H1 (cell line): ENCODE data around the gene COL4A2. TPM values are rescaled to one million over a fixed set of nuclear protein-coding genes. Genes with fewer than 3 reads are reported as not detected.

Experiments
- CTCF ChIA-PET: fragments of 300-600 bp; sonication (Branson Sonifier 250); formaldehyde crosslinking; loops from one replicate; lab custom pipeline; 2021; ENCODE audit not compliant: partially characterized antibody; lab: Charles Lee
- POLR2A ChIA-PET: fragments of 300-600 bp; sonication (Branson Sonifier 250); formaldehyde crosslinking; loops from one replicate; lab custom pipeline; 2021; ENCODE audit warnings: inconsistent platforms; ENCODE audit not compliant: partially characterized antibody; lab: Charles Lee
- DNase-seq, 2 experiments: peaks; one replicate each; pipeline versions ENCODE4 v3.0.0 to v3.0.0-alpha.2; 2010 to 2022; ENCODE audit warnings: low spot score in 2 of 2, low read depth in 1 of 2, mixed read lengths in 1 of 2
- FAIRE-seq: peaks from 2 replicates; lab custom pipeline; 2011; peaks lifted over from hg19 to GRCh38; lab: Jason Lieb, UNC
- H2AFZ ChIP-seq: 2 replicates; pipeline ENCODE4 v1.8.1; 2012; ENCODE audit warnings: low read length, inconsistent platforms
- H2AK5ac ChIP-seq: 2 replicates; pipeline ENCODE4 v1.6.1; 2013; ENCODE audit warnings: low read depth, low read length
- H2BK120ac ChIP-seq: replicated peaks from 2 replicates; pipeline ENCODE3; 2013; ENCODE audit warnings: low read depth, low read length, inconsistent platforms
- H2BK12ac ChIP-seq: 2 replicates; pipeline ENCODE4 v1.6.1; 2013; ENCODE audit warnings: low read depth, low read length
- H2BK15ac ChIP-seq: 2 replicates; pipeline ENCODE4 v1.6.1; 2013; ENCODE audit warnings: low read length
- H2BK20ac ChIP-seq: 2 replicates; pipeline ENCODE4 v1.6.1; 2013; ENCODE audit warnings: low read length
- H2BK5ac ChIP-seq: 2 replicates; pipeline ENCODE4 v1.6.1; 2013; ENCODE audit warnings: low read depth, low read length
- H3K14ac ChIP-seq: 2 replicates; pipeline ENCODE4 v1.6.1; 2013; ENCODE audit warnings: inconsistent platforms; ENCODE audit not compliant: insufficient read length
- H3K18ac ChIP-seq: 2 replicates; pipeline ENCODE4 v1.6.1; 2013; ENCODE audit warnings: low read length; ENCODE audit errors: extremely low read depth
- H3K23ac ChIP-seq: 2 replicates; pipeline ENCODE4 v1.6.1; 2013; ENCODE audit warnings: inconsistent platforms; ENCODE audit not compliant: insufficient read length
- H3K23me2 ChIP-seq: 2 replicates; pipeline ENCODE4 v1.6.1; 2013; ENCODE audit warnings: low read depth, low read length
- H3K27ac ChIP-seq: 2 replicates; pipeline ENCODE4 v1.6.1; 2011; ENCODE audit warnings: low read depth, low read length, inconsistent platforms
- H3K27me3 ChIP-seq, 4 experiments: replicated peaks in 1 of 4; 1 replicate in 1 of 4; 2 replicates in 3 of 4; pipeline versions ENCODE4 v1.6.1 to v1.8.1; 2011 to 2013; ENCODE audit warnings: low read length in 3 of 4, mild to moderate bottlenecking in 3 of 4, inconsistent platforms in 2 of 4, mixed read lengths in 2 of 4, moderate library complexity in 1 of 4; ENCODE audit not compliant: control insufficient read depth in 3 of 4, insufficient read depth in 3 of 4; ENCODE audit errors: extremely low read depth in 1 of 4
- H3K36me3 ChIP-seq, 4 experiments: 2 replicates each; pipeline versions ENCODE4 v1.6.1 to v1.8.1; 2011 to 2013; ENCODE audit warnings: mild to moderate bottlenecking in 4 of 4, low read length in 3 of 4, moderate library complexity in 2 of 4, control low read depth in 1 of 4, inconsistent platforms in 1 of 4; ENCODE audit not compliant: insufficient read depth in 4 of 4, control insufficient read depth in 2 of 4
- H3K4ac ChIP-seq: replicated peaks from 2 replicates; pipeline ENCODE3; 2013; ENCODE audit warnings: low read length, low read depth, mixed read lengths, inconsistent platforms; ENCODE audit not compliant: insufficient read length
- H3K4me1 ChIP-seq, 4 experiments: replicated peaks in 1 of 4; 1 replicate in 1 of 4; 2 replicates in 3 of 4; pipeline versions ENCODE4 v1.6.1 to v1.8.1; 2011 to 2013; ENCODE audit warnings: low read length in 3 of 4, inconsistent platforms in 2 of 4, mixed read lengths in 1 of 4; ENCODE audit not compliant: insufficient read depth in 4 of 4, control insufficient read depth in 3 of 4
- H3K4me2 ChIP-seq, 2 experiments: 2 replicates each; pipeline versions ENCODE4 v1.6.1 to v1.8.1; 2011 to 2013; ENCODE audit warnings: low read depth in 2 of 2, low read length in 2 of 2, control low read depth in 1 of 2, inconsistent platforms in 1 of 2, mild to moderate bottlenecking in 1 of 2; ENCODE audit not compliant: insufficient read depth in 1 of 2
- H3K4me3 ChIP-seq, 4 experiments: fragments of 200-600, 300-600 bp in 1 of 4; sonication (generic), shearing (Covaris generic), sonication (Bioruptor Twin) in 1 of 4; 2 replicates each; pipeline versions ENCODE4 v1.5.1 to v1.8.1; 2011 to 2016; ENCODE audit warnings: low read length in 4 of 4, low read depth in 3 of 4, control low read depth in 2 of 4, inconsistent platforms in 2 of 4, mild to moderate bottlenecking in 2 of 4, mixed read lengths in 1 of 4, moderate library complexity in 1 of 4; ENCODE audit not compliant: insufficient read depth in 2 of 4; ENCODE audit errors: extremely low read depth in 1 of 4
- H3K56ac ChIP-seq: replicated peaks from 2 replicates; pipeline ENCODE3; 2013; ENCODE audit warnings: low read depth, mild to moderate bottlenecking, mixed read lengths, low read length, inconsistent platforms; ENCODE audit not compliant: insufficient read length
- H3K79me1 ChIP-seq: 2 replicates; pipeline ENCODE4 v1.6.1; 2013; ENCODE audit warnings: low read depth, low read length, control low read depth
- H3K79me2 ChIP-seq, 2 experiments: 2 replicates each; pipeline versions ENCODE4 v1.6.1 to v1.8.1; 2012 to 2013; ENCODE audit warnings: low read length in 2 of 2, mild to moderate bottlenecking in 2 of 2, inconsistent platforms in 1 of 2; ENCODE audit not compliant: insufficient read depth in 2 of 2, control insufficient read depth in 1 of 2
- H3K9ac ChIP-seq, 4 experiments: replicated peaks in 1 of 4; 1 replicate in 1 of 4; 2 replicates in 3 of 4; pipeline versions ENCODE4 v1.6.1 to v1.8.1; 2011 to 2013; ENCODE audit warnings: low read depth in 3 of 4, low read length in 3 of 4, control low read depth in 2 of 4, mild to moderate bottlenecking in 2 of 4, moderate library complexity in 2 of 4, inconsistent platforms in 1 of 4; ENCODE audit errors: extremely low read depth in 1 of 4
- H3K9me3 ChIP-seq, 2 experiments: 2 replicates each; pipeline versions ENCODE4 v1.6.1 to v1.8.1; 2012 to 2013; ENCODE audit warnings: mild to moderate bottlenecking in 2 of 2, moderate library complexity in 2 of 2, control low read depth in 1 of 2, inconsistent platforms in 1 of 2, low read depth in 1 of 2, low read length in 1 of 2, mixed read lengths in 1 of 2; ENCODE audit not compliant: insufficient read depth in 2 of 2
- H4K20me1 ChIP-seq, 2 experiments: replicated peaks in 1 of 2; 2 replicates each; pipeline versions ENCODE3 to v1.8.1; 2011 to 2013; ENCODE audit warnings: inconsistent platforms in 2 of 2, low read length in 2 of 2, mild to moderate bottlenecking in 1 of 2; ENCODE audit not compliant: insufficient read depth in 2 of 2, control insufficient read depth in 1 of 2
- H4K5ac ChIP-seq: 2 replicates; pipeline ENCODE4 v1.6.1; 2013; ENCODE audit warnings: low read length, low read depth, mixed read lengths, inconsistent platforms; ENCODE audit not compliant: insufficient read length
- H4K8ac ChIP-seq: 2 replicates; pipeline ENCODE4 v1.8.0; 2013; ENCODE audit warnings: mild to moderate bottlenecking, moderate library complexity, low read length, inconsistent platforms; ENCODE audit not compliant: insufficient read depth; ENCODE audit errors: extremely low read depth
- H4K91ac ChIP-seq: replicated peaks from 2 replicates; pipeline ENCODE3; 2013; ENCODE audit warnings: low read length, mixed read lengths, inconsistent platforms; ENCODE audit not compliant: insufficient read length
- ATF3 ChIP-seq: IDR thresholded peaks from 2 replicates; pipeline ENCODE4 v1.6.1; 2011; ENCODE audit warnings: low read depth, mild to moderate bottlenecking, low read length; ENCODE audit not compliant: insufficient read depth
- BCL11A ChIP-seq, 2 experiments: IDR thresholded peaks; one replicate each; pipeline ENCODE4 v1.6.1; 2011; ENCODE audit warnings: low read depth in 2 of 2, low read length in 2 of 2, mild to moderate bottlenecking in 2 of 2
- CBX8 ChIP-seq: fragments of 300-800, 300-1000 bp; sonication (generic); IDR thresholded peaks from 2 replicates; pipeline ENCODE4 v1.7.1; 2016; ENCODE audit warnings: low read depth, low read length, borderline replicate concordance
- CHD2 ChIP-seq: IDR thresholded peaks from 2 replicates; pipeline ENCODE4 v1.6.1; 2012; ENCODE audit warnings: low read length, improper control_type of control experiment
- FOSL1 ChIP-seq: IDR thresholded peaks from 2 replicates; pipeline ENCODE4 v1.6.1; 2011; ENCODE audit warnings: mild to moderate bottlenecking, low read depth, low read length, moderate library complexity; ENCODE audit not compliant: insufficient read depth
- KDM5A ChIP-seq: fragments of 200-600 bp; IDR thresholded peaks from 2 replicates; pipeline ENCODE4 v1.7.1; 2012; ENCODE audit warnings: mild to moderate bottlenecking, low read length, inconsistent platforms, mixed read lengths
- NANOG ChIP-seq: IDR thresholded peaks from 2 replicates; pipeline ENCODE4 v1.6.1; 2011; ENCODE audit warnings: low read length, low read depth, mild to moderate bottlenecking, inconsistent platforms; ENCODE audit not compliant: insufficient read depth, poor library complexity, severe bottlenecking
- POLR2A ChIP-seq, 2 experiments: IDR thresholded peaks; 1 replicate in 1 of 2; 2 replicates in 1 of 2; pipeline ENCODE4 v1.6.1; 2011; ENCODE audit warnings: low read depth in 2 of 2, low read length in 2 of 2, mild to moderate bottlenecking in 2 of 2; ENCODE audit errors: control extremely low read depth in 1 of 2
- SRF ChIP-seq: IDR thresholded peaks from 2 replicates; pipeline ENCODE4 v1.6.1; 2011; ENCODE audit warnings: mild to moderate bottlenecking, low read depth, low read length, moderate library complexity
- ZNF274 ChIP-seq: IDR thresholded peaks from 2 replicates; pipeline ENCODE4 v1.7.0; 2012; ENCODE audit warnings: low read length, borderline replicate concordance; ENCODE audit errors: extremely low read depth
- WGBS, 2 experiments: shearing (Covaris generic) in 1 of 2; methylation state at CpG; one replicate each; pipeline versions ENCODE4 v1.1.6 to v1.1.7; 2013 to 2015; ENCODE audit warnings: low lambda C conversion rate in 2 of 2, mixed read lengths in 2 of 2, inconsistent platforms in 1 of 2, low coverage in 1 of 2, missing lambda C conversion rate in 1 of 2; ENCODE audit not compliant: insufficient replicate concordance in 2 of 2, insufficient coverage in 1 of 2, insufficient read length in 1 of 2; ENCODE audit errors: extremely low coverage in 1 of 2, missing lambda C conversion rate in 1 of 2; 5-methylcytosine and 5-hydroxymethylcytosine counted together
- polyA plus RNA-seq, 7 experiments: library from polyadenylated mRNA; depleted of rRNA in 3 of 7; stranded (reverse) in 5 of 7; unstranded in 2 of 7; fragments of >200 nt in 5 of 7; fragments of 200-250 nt in 2 of 7; gene quantifications; 1 replicate in 5 of 7; 2 replicates in 1 of 7; 4 replicates in 1 of 7; pipeline versions ENCODE4 v1.2.1 to v1.2.3, GENCODE V29; 2011 to 2013; ENCODE audit warnings: missing spikeins in 2 of 7, mixed read lengths in 2 of 7
- total RNA-seq: library from RNA; stranded (reverse); fragmentation: NEBNext Ultra II Directional; extraction: Animal tissue kit (Norgen Biotek cat#: 25700); gene quantifications from 2 replicates; pipeline ENCODE4 v1.2.1, GENCODE V29; 2021

COL4A2 gene
- total and polyA plus RNA-seq, 2 of the 8 experiments (the other 6 are each of a cell fraction or from before 2014, with no cell fraction given): 80.4 to 87.3 TPM

- H3K27me3 ChIP-seq: no peaks in the 10 kb centered on the region
- no peaks in the 10 kb centered on the region for H4K20me1 ChIP-seq
- H3K4ac ChIP-seq: no peak overlapping the region
- no peak overlapping the region for H2BK20ac ChIP-seq
- H2BK15ac ChIP-seq: no peak overlapping the region
- no peak overlapping the region for H4K91ac ChIP-seq
- no peaks in the 10 kb centered on the region for H3K23me2 ChIP-seq
- no peak for TF ChIP-seq CBX8
- TF ChIP-seq KDM5A: no peak
- TF ChIP-seq FOSL1: no peak
- TF ChIP-seq NANOG: no peak
- TF ChIP-seq SRF: no peak
- no peak for TF ChIP-seq CHD2
- no peak for TF ChIP-seq POLR2A (IDR thresholded peaks at IDR 0.05; ENCODE audit: control extremely low read depth in 1 of 2, low read depth in 2 of 2, low read length in 2 of 2)
- no peak for TF ChIP-seq ZNF274
- TF ChIP-seq ATF3: no peak
- TF ChIP-seq BCL11A (IDR thresholded peaks at IDR 0.05; ENCODE audit: low read depth in 2 of 2, low read length in 2 of 2): no peak
- TF ChIP-seq, all 59 proteins: peak for 0
- H3K27ac ChIP-seq: no peak overlapping the region
- no peak overlapping the region for H4K8ac ChIP-seq
- peaks cover 0 to 6% of the 10 kb centered on the region in 2 experiments; a peak in 1 of 4 replicates for H3K9me3 ChIP-seq
- peaks cover 4 to 41% of the 10 kb centered on the region in 2 experiments; a peak in 3 of 4 replicates for H3K79me2 ChIP-seq
- no peak overlapping the region for H3K18ac ChIP-seq
- H2BK120ac ChIP-seq: no peak overlapping the region
- peaks cover 0 to 4% (median 0%) of the 10 kb centered on the region in 4 experiments; a peak in 1 of 8 replicates for H3K36me3 ChIP-seq
- POLR2A ChIA-PET: interaction anchor here (1.2 kb wide), 1 partner anchor 11 kb away, joined by 3 read pairs; no protein-coding TSS in a partner anchor
- H3K9ac ChIP-seq: no peak overlapping the region
- FAIRE-seq: no peak
- H2AFZ ChIP-seq: no peak overlapping the region
- H3K79me1 ChIP-seq: peaks cover 16% of the 10 kb centered on the region
- H3K4me3 ChIP-seq: no peak overlapping the region
- no peak overlapping the region for H3K4me2 ChIP-seq
- no peak overlapping the region for H2AK5ac ChIP-seq
- no peak for DNase-seq
- H3K23ac ChIP-seq: no peak overlapping the region
- H3K14ac ChIP-seq: no peak overlapping the region
- H3K56ac ChIP-seq: no peak overlapping the region
- H2BK12ac ChIP-seq: no peak overlapping the region
- peaks cover 0 to 4% (median 0%) of the 10 kb centered on the region in 4 experiments; a peak in 1 of 7 replicates for H3K4me1 ChIP-seq
- WGBS, 2 experiments: 89% methylated on average over 14 of the region's 14 CpGs; no CpG with 5 or more reads in 1 of the 2 experiments
- CTCF ChIA-PET: interaction anchor here (1.0 to 1.5 kb wide), 4 partner anchors 10 to 47 kb away, joined by 3 read pairs; no protein-coding TSS in a partner anchor
- no peak overlapping the region for H2BK5ac ChIP-seq
- no peak overlapping the region for H4K5ac ChIP-seq
Measured at GRCh38 chr13:110546926-110547325, 239.8 kb downstream of the COL4A2 start.
